Chondrocyte (in vitro differentiated cells): ENCODE measurements around the gene MIAT. TPM values are rescaled to one million over a fixed set of nuclear protein-coding genes. Genes with fewer than 3 reads are reported as not detected.

ENCODE experiments used
- DNase-seq: peaks from one replicate; pipeline ENCODE4 v3.0.0; 2021; ENCODE audit warnings: mixed read lengths, low spot score
- H3K27ac Mint-ChIP-seq: one replicate; pipeline ENCODE4 v1.8.0; 2021; ENCODE audit warnings: mild to moderate bottlenecking, moderate library complexity, mixed read lengths; ENCODE audit not compliant: unreplicated experiment
- H3K27me3 Mint-ChIP-seq: 2 replicates; pipeline ENCODE4 v1.8.0; 2021; ENCODE audit warnings: low read depth, mixed read lengths
- H3K36me3 Mint-ChIP-seq: 2 replicates; pipeline ENCODE4 v1.8.0; 2021; ENCODE audit warnings: low read depth, mixed read lengths
- H3K4me1 Mint-ChIP-seq: 2 replicates; pipeline ENCODE4 v1.8.0; 2021; ENCODE audit warnings: low read depth, mild to moderate bottlenecking, mixed read lengths
- H3K4me3 Mint-ChIP-seq: one replicate; pipeline ENCODE4 v1.8.0; 2021; ENCODE audit warnings: mild to moderate bottlenecking, moderate library complexity, mixed read lengths; ENCODE audit not compliant: unreplicated experiment
- H3K9me3 Mint-ChIP-seq: 2 replicates; pipeline ENCODE4 v1.8.0; 2021; ENCODE audit warnings: low read depth, mixed read lengths
- total RNA-seq: library from RNA; stranded (reverse); gene quantifications from 3 replicates; pipeline ENCODE4 v1.2.1, GENCODE V29; 2021
- TF ChIP-seq, protein P1 (sequence below): fragments of 200-600 bp; sonication (generic); IDR thresholded peaks from 2 replicates; pipeline ENCODE4 v1.5.0; 2021; ENCODE audit warnings: antibody characterized with exemption, mild to moderate bottlenecking, moderate library complexity

MIAT gene
- total RNA-seq, 1 donor from 2014 or later = 3.5 TPM

DNA sequence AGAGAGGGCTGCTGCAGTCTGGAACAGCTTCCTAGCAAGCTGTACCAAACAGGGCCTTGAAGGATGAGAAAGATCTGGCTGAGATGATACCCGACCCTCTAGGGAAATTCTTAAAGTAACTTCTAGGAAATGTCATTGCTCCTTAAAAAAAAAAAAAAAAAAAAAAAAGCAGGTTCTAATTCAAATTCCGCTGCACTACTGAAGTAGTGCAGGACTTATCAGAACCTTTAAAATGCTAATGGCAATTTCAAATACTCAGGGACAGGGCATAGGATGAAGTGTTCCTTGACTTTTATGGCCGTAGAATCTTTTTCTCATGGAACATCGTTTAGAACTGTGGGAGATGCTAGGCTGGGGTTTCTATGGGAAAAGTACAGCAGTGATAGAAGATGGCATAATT is 13.1 kb downstream of the MIAT start:
- no peak for DNase-seq

DNA sequence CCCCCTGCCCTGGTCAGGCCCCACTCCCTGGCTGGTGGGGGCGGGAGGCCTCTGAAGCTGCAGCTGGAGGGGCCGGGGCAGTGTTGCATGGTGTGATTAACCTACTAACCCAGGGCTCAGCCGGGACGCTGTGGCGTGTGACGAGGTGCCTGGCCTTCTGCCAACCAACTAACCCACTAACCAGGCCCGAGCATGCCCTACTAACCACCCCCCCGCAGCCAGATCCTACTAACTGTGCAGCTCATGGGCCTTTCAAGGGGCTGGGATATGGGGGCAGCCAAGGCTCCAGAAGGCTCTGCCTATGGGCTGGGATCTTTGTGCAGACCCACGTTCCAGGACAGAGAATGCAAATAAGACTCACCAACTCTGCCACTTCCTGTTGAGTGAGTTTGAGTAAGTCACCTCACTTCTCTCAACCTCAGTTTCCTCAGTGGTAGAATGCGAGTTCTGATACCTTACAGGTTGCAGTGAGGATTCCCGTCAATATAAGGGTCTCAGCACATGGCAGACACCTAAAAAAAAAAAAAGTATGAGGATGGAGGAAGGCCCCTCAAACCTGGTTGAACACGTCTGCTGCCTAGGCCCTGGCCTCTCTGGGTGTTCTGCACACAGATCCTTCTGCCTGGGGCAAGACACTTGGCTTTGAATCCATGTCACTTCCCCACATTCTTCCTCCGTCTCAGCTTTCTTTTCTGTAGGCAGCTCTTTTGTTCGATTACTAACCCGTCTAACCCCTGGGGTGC is 14.1 kb downstream of the MIAT start:
- TF ChIP-seq, protein P1, sequence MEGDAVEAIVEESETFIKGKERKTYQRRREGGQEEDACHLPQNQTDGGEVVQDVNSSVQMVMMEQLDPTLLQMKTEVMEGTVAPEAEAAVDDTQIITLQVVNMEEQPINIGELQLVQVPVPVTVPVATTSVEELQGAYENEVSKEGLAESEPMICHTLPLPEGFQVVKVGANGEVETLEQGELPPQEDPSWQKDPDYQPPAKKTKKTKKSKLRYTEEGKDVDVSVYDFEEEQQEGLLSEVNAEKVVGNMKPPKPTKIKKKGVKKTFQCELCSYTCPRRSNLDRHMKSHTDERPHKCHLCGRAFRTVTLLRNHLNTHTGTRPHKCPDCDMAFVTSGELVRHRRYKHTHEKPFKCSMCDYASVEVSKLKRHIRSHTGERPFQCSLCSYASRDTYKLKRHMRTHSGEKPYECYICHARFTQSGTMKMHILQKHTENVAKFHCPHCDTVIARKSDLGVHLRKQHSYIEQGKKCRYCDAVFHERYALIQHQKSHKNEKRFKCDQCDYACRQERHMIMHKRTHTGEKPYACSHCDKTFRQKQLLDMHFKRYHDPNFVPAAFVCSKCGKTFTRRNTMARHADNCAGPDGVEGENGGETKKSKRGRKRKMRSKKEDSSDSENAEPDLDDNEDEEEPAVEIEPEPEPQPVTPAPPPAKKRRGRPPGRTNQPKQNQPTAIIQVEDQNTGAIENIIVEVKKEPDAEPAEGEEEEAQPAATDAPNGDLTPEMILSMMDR = no peak
- no peak for DNase-seq
- H3K4me1 Mint-ChIP-seq = peaks cover 45% of the 10 kb centered on the region
- no peak overlapping the region for H3K4me3 Mint-ChIP-seq
- H3K36me3 Mint-ChIP-seq = no peaks in the 10 kb centered on the region
- H3K27ac Mint-ChIP-seq = peak overlapping the region; percentile 97
- no peaks in the 10 kb centered on the region for H3K9me3 Mint-ChIP-seq
- H3K27me3 Mint-ChIP-seq = no peaks in the 10 kb centered on the region

More for the DNA sequence above, 13.1 kb downstream of the MIAT start:
- no peaks in the 10 kb centered on the region for H3K9me3 Mint-ChIP-seq
- H3K4me3 Mint-ChIP-seq = no peak overlapping the region
- H3K36me3 Mint-ChIP-seq = no peaks in the 10 kb centered on the region
- H3K27me3 Mint-ChIP-seq = no peaks in the 10 kb centered on the region
- no peak overlapping the region for H3K27ac Mint-ChIP-seq
- peaks cover 43% of the 10 kb centered on the region for H3K4me1 Mint-ChIP-seq
- TF ChIP-seq, protein P1 = no peak

DNA sequence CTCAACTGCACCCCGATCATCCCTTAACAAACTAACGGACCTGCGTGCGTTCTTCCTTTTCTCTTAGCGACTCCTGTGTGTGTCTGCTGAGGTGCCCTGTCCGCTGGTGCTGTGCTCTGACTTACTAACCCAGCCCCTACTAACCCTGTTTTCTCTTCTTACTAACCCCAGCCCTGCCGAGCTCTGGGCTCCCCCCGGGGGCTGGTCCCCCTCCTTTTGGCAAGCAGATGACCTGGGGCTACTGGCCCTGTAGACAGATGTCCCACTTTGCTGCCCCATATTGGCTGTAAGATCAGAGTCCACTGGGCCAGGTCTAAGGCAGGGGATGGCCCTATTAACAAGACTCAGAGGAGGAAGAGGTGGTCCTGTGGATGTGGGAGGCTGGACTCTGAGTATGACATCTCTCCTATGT is 14.7 kb downstream of the MIAT start:
- TF ChIP-seq, protein P1 = no peak
- Mint-ChIP-seq H3K27me3 (no peaks in the 10 kb centered on the region), H3K9me3 (no peaks in the 10 kb centered on the region), H3K27ac (peak overlapping the region; percentile 97), H3K4me3 (peak overlapping the region; percentile 81), H3K36me3 (no peaks in the 10 kb centered on the region), H3K4me1 (peaks cover 45% of the 10 kb centered on the region)
- DNase-seq = no peak

DNA sequence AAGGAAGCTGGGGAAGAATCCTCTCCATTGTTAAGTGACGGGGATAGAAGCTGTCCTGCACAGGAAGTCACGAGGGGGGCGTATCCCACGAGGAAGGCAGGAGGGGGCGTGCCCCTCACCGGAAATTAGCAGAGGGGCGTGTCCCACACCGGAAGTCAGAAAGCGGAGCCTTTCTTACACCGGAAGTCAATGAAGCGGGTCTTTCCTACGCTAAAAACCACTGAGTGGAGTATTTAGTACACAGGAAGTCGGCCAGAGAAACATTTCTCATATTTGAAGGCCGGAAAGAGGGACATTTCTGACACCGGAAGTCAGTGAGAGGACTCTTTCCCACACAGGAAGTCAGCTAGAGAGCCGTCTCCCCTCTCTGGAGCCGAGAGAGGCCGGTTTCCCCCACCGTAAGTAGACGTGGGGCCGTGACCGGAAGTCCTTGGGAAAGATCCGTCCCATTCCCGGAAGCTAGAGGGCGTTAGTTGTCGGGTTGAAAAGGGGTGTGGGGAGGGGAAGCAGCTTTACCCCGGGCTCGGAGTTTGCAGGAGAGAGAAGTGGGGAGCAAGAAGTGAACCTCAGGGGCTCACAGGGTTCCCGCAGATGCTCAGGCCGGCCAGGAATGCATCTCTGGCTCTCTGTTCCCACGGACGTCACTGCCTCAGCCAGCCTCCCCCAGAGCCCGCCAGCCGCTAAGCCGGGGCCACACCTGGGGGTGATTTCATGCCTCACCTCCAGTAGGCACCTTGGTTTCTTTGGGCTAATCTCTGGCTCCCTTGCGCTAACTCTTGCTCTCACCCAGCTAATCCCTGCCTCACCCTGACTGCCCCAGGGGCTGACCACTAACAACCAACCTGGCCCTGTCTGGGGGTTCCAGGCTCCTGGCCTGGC is 15.4 kb downstream of the MIAT start:
- H3K27me3 Mint-ChIP-seq = no peaks in the 10 kb centered on the region
- H3K4me1 Mint-ChIP-seq = peaks cover 45% of the 10 kb centered on the region
- H3K4me3 Mint-ChIP-seq = peak overlapping the region; percentile 81
- H3K36me3 Mint-ChIP-seq = no peaks in the 10 kb centered on the region
- no peaks in the 10 kb centered on the region for H3K9me3 Mint-ChIP-seq
- H3K27ac Mint-ChIP-seq = peak overlapping the region; percentile 97
- TF ChIP-seq, protein P1 = peak; percentile 82
- no peak for DNase-seq

DNA sequence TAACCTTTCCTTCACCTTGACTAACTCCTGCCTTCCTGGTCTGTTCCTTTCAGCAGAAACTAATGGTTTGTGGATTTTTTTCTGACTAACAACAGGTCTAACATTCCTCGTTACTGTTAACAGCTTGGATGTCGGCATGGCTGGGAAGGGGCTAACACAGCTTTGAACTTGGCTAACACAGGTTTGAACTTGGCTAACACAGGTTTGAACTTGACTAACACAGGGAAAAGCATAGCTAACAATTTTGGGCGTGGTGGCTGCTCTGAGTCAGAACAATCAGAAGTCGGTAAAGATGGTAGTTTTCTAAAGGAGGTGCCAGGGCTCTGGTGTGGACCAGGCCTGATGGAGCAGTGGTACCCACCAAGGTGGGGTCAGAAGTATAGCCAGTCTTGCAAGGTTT is 16.1 kb downstream of the MIAT start:
- Mint-ChIP-seq H3K4me1 (peaks cover 48% of the 10 kb centered on the region), H3K27me3 (no peaks in the 10 kb centered on the region), H3K36me3 (no peaks in the 10 kb centered on the region), H3K9me3 (no peaks in the 10 kb centered on the region), H3K27ac (peak overlapping the region; percentile 97), H3K4me3 (peak overlapping the region; percentile 81)
- TF ChIP-seq, protein P1 = no peak
- no peak for DNase-seq
